GM18873 (cell line): ENCODE results near the gene TOMM6.
A peak's percentile ranks its signal among the peaks of the same experiment; 100 is the strongest.
"Not testable (repeated sequence)": the region's sequence is repeated elsewhere in the genome, so short reads cannot be mapped to it uniquely, and the experiment has no call there.

ENCODE experiments used
- ATAC-seq: cut with Tn5 transposase; IDR thresholded peaks from one replicate; pipeline ENCODE4 v1.9.1; 2021; ENCODE audit warnings: mild to moderate bottlenecking, moderate library complexity, moderate number of reproducible peaks; ENCODE audit not compliant: unreplicated experiment, low FRiP score

Gene TOMM6

DNA sequence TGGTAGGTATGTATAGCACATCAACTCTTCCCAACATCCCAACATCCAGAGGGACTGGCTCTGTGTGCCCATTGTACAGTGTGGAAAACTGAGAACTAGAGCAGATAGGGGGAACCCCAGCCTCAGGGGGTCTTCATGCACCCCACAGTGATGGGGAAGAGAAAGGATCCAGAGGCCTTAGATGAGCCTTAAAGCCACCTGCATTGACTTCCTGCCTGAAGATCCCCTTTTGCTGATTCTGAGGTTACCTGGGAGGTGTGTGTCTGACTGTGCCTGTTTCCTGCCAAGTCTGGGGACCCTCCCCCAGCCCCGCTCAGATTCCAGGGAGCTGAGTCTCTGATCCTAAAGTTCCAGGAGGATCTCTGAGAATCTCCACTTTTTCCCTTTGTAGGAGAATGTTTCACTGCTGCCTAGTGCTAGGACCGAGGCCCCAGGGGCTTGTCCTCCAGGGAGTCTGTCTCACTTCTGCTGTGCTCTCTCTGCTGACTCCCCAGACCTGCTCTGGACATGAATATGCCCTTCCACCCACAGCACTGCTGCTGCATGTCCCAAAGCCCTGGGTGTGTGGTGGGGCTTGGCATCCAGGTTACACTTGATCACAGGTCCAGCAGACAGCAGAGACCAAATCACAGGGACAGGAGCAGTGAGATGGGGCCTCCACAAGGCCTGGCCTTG is 27.5 kb upstream of the TOMM6 start:
- ATAC-seq: no peak

GRCh38 chr6:41763470-41763869 is 24.0 kb upstream of the TOMM6 start:
- ATAC-seq: no peak

DNA sequence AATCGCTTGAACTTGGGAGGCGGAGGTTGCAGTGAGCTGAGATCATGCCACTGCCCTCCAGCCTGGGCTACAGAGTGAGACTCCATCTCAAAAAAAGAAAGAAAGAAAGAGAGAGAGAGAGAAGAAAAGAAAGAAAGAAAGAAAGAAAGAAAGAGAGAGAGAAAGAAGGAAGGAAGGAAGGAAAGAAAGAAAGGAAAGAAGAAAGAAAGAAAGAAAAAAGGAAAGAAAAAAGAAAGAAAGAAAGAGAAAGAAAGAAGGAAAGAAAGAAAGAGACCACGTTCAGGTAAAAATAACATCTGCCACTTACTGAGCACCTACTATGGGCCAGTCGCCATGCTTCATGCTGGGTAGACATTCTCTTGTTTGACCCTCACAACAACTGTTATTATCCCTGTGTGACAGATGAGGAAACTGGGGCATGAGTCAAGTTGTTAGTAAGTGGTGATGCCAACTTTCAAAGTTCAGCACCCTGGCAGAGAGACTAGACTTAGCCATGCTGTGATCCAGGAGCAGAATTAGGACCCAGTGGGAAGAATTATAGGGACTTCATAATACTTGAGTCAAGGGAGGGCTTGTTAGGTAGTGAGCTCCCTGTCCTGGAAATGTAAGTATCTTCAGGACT is 21.3 kb upstream of the TOMM6 start:
- not testable (repeated sequence) for ATAC-seq

GRCh38 chr6:41767112-41767833 is 20.2 kb upstream of the TOMM6 start:
- ATAC-seq: no peak

DNA sequence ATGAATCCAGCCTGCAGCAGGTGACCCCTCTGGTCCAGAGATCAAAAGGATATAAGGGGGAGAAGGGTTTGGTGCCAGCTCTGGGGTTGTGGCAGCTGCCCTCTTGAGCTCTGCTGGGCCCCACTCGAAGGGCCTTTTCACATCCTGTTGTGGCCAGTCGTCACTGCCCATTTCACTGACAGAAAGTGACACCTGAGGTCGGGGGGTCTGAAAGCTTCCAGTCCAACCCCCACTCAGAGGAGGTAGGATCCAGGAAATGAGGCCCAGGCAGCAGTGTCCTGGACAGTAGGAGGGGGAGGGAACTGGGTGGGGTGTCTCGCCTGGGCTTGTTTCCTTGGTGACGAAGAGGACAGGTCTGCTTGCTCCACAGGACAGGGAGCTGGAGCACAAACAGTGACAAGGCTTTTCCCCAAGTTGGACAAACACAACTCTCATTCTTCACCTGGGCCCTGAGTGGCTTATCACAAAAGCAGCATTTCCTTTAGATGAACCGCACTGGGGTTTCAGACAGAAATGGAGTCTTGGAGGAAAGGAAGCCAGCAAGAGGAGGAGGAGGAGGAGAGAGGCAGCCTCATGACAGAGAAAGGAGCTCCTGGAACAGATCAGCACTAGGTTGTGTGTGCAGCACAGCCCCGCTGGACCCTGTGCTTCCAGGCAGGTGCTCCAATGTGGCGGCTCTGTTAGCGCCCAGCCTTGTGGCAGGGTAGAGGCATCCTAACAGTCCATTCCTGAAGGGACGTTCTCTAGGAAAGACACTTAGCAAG is 18.8 kb upstream of the TOMM6 start:
- ATAC-seq: no peak

DNA sequence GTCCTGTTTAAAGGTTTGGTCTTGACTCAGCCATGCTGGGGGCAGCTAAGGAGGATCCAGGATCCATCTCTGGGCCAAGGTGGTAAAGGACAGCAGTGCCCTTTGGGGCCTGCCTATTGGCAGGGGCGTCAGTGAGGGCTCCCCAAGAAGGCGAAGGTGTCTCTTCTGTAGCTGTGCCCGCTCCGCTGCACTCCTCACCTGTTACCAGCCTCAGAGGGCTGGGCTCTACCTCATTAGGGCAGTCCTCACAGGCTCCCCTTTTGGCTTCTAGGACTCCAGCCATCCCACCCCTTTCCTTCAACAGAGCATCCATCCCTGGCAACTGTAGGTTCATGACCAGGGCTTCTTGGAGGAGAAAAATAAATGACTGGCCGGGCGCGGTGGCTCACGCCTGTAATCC is 18.1 kb upstream of the TOMM6 start:
- ATAC-seq: no peak

- ATAC-seq: no peak
These were observed 17.0 kb upstream of the TOMM6 start for GRCh38 chr6:41770381-41771057.

DNA sequence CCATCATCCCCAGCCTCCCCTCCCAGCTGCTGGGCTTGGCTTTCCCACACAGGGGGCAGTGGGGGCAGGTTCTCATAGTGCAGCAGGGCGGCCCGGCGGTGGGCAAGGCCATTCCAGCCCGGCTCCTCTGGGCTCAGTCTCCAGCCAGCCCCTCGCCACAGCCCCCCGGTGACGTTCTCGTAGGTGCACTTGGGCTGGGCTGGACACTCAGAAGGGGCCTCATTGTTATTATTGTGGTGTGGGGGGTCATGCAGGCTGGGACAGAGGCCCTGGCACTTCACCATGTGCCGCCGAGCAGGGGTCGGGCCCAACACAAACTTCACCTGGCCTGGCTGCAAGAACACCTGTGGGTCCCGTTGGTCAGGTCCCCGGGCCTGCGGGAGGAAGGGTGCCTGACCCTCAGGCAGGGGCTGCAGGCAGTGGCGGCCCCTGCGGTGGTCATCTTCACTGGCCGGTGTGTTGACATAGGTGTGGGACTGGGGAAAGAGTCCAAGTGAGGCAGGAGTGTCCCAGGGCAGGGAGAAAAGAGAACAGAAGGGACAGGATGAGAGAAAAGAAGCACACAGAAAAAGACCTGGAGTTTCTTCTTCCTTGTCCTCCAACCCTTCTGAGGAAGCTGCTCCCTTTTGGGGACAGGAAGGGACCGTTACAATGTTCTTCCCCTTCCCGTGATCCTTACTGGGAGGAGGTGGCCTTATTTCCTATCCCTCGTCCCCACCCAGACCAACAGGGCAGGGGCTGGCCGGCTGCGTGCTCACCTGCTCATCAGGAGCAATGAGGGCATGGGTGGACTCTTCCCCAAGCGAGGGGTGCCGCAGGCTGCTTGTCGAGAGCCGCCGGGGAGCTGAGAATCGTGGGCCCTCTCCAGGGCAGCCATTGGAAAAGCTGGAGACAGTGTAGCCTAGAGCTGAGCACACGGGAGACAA is 16.2 kb upstream of the TOMM6 start:
- ATAC-seq: no peak

- ATAC-seq: no peak
These were observed 12.7 kb upstream of the TOMM6 start for GRCh38 chr6:41774841-41775240.

GRCh38 chr6:41775293-41775882 is 12.1 kb upstream of the TOMM6 start:
- ATAC-seq: no peak

DNA sequence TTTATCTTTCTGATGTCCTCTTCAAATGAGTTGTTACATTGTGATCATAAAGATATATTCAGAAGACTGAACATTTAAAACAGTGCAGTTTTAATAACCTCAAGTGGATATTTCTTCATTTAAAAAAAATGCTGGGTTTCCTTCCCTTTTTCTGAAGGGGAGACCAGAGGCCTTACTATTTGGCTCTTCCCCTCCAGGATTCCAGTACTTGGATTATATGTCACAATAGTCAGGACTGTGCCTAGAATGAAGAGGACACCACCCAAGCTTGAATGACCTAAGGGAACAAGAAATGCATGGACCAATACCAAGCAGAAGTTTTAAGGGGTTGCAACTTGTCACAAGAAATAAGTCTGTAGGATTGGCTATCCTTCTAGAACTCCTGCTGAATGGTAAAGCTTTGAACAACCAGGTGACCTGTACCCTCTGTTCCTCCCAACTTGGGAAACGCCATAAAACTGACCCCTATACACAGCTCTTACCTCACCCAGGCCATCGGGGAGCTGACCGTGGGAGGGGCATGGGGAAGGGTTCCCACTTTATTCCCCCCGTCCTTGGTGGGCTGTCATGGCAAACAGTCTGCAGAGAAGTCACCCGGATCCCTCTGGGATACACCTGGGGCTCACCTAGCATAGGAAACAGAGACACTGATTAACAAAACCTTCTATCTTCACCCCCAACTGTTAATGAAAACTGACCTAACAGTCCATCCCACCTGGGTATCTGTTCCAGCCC is 9.8 kb upstream of the TOMM6 start:
- ATAC-seq: no peak

DNA sequence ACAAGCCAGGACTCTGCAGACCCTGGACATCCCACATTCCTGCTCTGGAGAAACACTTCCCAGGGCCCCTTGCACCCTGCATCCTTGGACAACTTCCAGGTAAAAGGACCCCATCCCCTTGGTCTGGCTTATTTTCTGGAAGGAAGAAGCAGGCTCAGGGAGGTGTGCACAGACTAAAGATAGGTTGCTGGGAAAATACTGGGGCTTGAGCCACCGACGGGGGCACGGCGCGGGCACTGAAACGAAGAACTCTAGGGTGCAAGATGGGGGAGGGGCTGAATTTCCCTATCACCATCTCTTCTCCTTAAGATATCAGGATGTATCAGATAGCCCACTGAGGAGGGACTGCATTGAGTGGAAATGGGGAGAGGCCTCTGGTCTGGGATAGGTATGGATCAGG is 8.6 kb upstream of the TOMM6 start:
- ATAC-seq: no peak

DNA sequence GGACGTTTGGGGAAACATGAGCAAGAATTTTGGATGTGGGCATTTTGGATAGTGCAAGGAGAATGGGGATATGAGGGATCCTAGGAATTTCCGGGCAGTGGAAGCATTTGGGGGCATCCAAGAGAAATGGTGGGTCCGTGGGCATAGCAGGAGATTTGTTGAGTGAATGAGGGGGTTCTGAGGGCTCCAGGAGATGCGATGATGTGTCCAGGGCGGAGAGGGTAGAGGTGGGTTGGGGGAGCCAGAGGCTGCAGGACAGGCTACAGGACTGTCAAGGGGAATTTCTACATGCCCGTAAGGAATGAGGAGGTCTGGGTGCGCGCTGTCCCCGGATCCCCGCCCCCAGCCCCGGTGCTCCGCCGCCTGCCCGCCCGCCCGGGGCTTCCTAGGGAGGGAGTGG is 8.2 kb upstream of the TOMM6 start:
- peak; percentile 11 for ATAC-seq

GRCh38 chr6:41779788-41780550 is 7.5 kb upstream of the TOMM6 start, which contains the start of gene FRS3:
Gene FRS3 (minus strand): TSS chr6:41779900. CDS start chr6:41776987, 2,913 bp downstream.
- peak; percentile 87 for ATAC-seq

DNA sequence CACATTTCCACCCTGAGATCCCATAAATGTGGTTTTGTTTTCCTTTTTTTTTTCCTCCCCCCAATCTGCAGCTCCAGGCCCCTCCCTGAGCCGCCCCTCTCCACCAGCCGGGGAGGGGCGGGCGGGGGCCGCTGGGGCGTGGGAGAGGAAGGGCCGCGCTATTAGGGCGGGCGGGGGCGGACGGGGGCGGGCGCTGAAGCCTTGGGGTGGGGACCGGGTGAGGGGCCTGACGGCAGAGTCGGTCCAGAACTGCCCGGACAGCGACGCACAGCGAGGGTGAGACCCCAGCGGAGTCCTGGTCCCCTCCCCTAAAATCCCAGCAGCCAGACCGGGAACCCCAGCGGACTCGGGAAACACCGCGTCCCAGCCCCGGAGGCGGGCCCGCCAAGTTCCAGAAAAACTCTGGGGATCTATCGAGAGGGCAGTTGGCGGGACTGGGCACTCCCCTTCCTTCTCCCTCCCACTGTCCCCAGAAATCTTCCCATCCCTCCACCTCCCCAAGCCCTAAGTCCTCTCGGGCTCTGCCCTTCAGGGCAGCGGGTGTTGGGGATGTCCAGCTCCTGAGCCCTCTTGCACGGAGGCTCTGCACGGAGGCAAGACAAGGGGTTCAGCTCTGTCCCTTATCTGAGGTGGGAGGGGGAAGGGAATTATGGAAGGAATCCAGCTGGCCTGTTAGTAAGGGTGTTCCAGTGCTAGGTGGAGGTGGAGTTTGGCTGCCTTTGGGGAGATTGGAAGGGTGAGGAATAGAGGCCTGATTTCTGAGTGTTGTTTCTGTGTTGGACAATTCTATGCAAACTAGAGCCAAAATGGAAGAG is 6.7 kb upstream of the TOMM6 start, which contains the start of gene PRICKLE4:
Gene PRICKLE4, plus strand, starts transcription at position 232 of the 815 bp plus-strand sequence. CDS start 2,692 bp downstream, outside the sequence.
- no peak for ATAC-seq

DNA sequence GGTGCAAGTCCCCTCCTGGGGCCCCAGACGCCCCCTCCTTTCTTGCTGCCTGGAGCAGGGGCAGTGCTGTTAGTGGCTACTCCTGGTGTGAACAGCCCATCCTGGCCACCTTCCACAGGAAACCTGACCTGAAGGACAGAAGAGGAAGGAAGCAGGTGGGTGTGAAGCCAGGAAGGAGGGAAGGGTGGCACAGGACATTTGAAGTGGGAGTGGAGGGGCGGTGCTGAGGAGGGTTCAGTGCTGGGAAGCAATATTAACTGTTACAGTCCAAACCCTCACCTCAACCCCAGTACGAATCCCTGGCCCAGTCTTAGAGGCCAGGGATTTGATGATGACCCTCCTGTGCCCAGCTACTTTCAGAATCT is 6.1 kb upstream of the TOMM6 start:
- ATAC-seq: no peak
